Spleen (tissue), 7 donors: ENCODE results near the gene C11orf21.

ENCODE experiments used
- POLR2A ChIP-seq, 3 donors: fragments of 450-650 bp; IDR thresholded peaks; one replicate each; pipeline ENCODE4 v1.5.1; 2017; ENCODE audit warnings: antibody characterized with exemption in 3 of 3, mild to moderate bottlenecking in 1 of 3
- POLR2AphosphoS5 ChIP-seq, 3 donors: sonication (generic); formaldehyde crosslinking; IDR thresholded peaks; one replicate each; pipeline ENCODE4 v1.5.1; 2017; ENCODE audit warnings: antibody characterized with exemption in 3 of 3
- TF ChIP-seq, protein P1 (sequence below), 11 experiments: fragments of 200-600 bp in 7 of 11; fragments of 450-650 bp in 4 of 11; sonication (generic) in 4 of 11; IDR thresholded peaks in 8 of 11; conservative IDR thresholded peaks in 3 of 11; 1 replicate in 7 of 11; 2 replicates in 4 of 11; pipeline versions ENCODE4 v1.4.0 to v1.8.0; 2016 to 2021; ENCODE audit warnings: antibody characterized with exemption in 11 of 11, inconsistent platforms in 4 of 11, mild to moderate bottlenecking in 1 of 11
- donor health status: DM: no; HTN: no; CAD: no; lungs with moderate emphysema.
- donor health status: DM: no; HTN: no; CAD: no.
- donor health status: DM: no; HTN: no; CAD: no.

DNA sequence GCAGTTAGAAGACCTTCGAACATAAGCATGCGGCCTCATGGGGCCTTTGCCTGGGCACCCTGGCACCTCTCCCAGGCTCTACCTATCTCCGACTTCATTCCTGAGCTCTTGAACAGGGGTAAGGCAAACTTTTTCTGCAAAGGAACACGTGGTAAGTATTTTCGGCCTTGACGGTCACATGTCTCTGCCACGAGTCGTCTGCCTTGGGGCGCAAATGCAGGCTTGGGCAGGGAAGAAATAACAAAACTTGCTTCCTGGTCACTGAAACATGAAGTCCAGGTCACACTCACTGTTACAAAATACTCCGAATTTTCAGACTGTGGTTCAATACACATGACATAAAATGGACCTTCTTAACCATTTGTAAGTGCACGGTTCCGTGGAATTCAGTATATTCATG, 27.9 kb downstream of the C11orf21 start:
- TF ChIP-seq POLR2AphosphoS5 (IDR thresholded peaks at IDR 0.05): no peak
- TF ChIP-seq, protein P1, sequence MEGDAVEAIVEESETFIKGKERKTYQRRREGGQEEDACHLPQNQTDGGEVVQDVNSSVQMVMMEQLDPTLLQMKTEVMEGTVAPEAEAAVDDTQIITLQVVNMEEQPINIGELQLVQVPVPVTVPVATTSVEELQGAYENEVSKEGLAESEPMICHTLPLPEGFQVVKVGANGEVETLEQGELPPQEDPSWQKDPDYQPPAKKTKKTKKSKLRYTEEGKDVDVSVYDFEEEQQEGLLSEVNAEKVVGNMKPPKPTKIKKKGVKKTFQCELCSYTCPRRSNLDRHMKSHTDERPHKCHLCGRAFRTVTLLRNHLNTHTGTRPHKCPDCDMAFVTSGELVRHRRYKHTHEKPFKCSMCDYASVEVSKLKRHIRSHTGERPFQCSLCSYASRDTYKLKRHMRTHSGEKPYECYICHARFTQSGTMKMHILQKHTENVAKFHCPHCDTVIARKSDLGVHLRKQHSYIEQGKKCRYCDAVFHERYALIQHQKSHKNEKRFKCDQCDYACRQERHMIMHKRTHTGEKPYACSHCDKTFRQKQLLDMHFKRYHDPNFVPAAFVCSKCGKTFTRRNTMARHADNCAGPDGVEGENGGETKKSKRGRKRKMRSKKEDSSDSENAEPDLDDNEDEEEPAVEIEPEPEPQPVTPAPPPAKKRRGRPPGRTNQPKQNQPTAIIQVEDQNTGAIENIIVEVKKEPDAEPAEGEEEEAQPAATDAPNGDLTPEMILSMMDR (IDR thresholded peaks at IDR 0.05 in 8 of 11, conservative IDR thresholded peaks at IDR 0.05 in 3 of 11): no peak
- TF ChIP-seq POLR2A (IDR thresholded peaks at IDR 0.05): no peak
